Measurements from ENCODE around the gene DCUN1D4.

Gene DCUN1D4

DNA sequence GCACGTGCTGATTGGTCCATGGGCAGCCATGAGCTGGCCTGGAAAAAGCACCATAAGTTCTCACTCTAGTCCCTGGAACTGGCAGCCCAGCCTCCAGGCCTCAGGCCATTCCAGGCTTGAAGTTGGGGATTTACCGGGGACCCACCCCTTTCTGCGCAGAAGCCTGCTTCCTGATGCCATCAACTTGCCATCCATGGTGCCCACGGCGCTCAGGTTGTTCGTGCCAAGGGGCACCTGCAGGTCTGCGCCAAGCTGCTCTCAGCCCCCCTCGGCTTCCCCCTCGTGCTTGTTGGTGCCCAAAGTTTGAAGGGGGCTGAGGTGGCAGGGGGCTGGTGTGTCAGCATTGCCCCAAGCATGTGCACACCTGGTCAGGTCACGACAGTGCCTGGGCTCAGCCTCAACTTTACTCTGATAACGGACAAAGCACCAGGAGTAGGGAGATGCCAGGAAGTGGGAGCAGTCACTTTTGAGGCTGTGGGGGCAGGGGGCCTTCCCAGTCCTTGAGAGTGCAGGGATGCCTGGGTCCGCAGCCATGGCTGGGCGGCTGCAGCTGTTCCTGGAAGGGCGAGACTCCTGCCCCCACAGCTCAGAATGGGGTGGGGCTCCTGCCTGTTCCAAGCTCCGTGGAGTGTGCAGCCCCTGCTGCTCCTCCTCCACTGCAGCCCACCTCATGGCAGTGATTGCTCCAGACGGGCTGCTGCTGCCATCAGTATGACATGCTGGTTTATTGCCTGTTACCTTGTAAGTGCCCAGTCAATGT, 24.9 kb downstream of the DCUN1D4 start:
- TF ChIP-seq, protein P1, sequence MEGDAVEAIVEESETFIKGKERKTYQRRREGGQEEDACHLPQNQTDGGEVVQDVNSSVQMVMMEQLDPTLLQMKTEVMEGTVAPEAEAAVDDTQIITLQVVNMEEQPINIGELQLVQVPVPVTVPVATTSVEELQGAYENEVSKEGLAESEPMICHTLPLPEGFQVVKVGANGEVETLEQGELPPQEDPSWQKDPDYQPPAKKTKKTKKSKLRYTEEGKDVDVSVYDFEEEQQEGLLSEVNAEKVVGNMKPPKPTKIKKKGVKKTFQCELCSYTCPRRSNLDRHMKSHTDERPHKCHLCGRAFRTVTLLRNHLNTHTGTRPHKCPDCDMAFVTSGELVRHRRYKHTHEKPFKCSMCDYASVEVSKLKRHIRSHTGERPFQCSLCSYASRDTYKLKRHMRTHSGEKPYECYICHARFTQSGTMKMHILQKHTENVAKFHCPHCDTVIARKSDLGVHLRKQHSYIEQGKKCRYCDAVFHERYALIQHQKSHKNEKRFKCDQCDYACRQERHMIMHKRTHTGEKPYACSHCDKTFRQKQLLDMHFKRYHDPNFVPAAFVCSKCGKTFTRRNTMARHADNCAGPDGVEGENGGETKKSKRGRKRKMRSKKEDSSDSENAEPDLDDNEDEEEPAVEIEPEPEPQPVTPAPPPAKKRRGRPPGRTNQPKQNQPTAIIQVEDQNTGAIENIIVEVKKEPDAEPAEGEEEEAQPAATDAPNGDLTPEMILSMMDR (IDR thresholded peaks at IDR 0.05) = no peak

DNA sequence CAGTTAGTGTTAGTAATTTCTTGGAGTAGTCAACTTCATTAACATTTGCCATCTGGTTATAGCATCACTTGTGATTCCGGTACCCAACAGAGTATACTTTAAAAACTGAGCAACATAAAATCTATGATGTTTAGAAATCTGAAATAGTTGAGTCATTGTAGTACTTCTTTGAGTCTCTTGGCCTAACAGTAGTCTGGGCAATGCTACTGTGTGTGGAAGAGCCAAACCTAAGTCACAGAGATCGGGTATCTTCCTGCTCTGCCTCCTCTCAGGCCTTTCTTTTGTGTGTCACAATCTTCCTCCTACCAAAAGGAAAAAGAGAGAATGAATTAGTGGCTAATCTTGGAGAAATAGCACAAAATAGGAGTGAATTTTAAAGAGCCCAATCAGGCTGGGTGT, 25.5 kb downstream of the DCUN1D4 start:
- TF ChIP-seq, protein P1 (IDR thresholded peaks at IDR 0.05) = no peak

DNA sequence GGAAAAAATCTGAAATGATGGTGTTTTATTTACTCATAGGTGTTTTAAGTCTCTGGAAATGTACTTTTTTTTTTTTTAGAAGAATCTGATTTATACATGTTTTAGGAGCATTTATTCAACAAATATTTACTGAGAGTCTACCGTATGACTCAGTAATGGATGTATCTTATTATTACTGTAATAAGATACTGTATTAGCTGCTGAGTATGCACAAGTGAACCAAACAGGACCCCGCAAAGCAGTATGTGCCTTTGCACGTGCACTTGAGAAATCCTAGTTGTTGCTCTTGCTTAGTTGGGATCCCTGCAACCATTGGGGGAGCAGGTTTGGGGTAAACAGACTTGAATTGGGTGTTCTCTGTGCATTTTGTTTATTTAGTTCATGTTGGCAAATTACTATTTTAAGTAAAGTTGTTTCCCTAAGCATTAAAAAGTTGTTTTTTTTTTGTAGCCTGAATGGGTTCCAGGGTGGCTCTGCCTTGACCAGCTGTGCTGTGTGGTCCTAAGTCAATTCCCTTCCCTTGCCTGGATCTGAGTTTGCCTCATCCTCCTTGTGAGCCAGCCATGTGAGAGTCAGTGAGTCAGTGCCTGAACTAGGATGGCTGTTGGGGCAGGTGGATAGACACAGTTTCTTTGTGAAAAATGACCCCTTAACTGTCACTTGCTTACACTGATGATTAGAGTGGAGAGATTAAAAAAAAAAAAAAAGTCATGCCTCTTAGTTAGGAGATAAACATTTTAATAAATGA, 27.7 kb downstream of the DCUN1D4 start:
- TF ChIP-seq, protein P1 (IDR thresholded peaks at IDR 0.05) = no peak

DNA sequence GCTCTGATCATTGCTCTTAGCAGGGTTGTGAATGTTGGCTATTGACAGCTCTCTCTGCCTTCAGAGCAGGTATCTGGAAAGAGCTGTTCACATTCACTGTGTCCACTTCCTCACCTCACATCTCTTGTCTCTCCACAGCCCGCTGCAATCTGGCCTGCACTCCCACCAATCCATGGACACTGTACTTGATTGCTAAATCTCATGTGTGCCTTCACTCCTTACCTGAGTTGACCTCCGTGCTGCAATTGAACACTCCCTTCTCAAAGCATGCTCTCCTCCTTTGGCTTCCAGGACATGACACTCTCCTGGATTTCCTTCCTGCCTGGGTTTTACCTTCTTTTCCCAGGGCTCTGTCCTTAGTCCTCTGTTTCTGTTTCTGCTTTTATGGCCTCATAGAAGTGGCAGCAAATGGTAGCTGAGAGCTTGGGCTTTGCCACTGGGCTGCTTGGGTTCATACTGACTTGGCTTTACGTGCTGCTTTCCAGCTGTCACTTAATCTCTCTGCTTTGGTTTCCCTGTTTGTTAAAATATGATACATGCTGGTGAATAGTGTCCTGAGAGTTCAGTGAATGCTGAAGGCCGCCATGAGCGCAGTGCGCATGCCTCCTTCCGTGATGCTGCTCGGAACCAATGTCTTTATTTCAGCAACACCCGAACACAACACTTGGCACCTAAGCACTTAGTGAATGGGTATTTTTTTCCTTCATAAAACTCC, 29.5 kb downstream of the DCUN1D4 start:
- TF ChIP-seq, protein P1 (IDR thresholded peaks at IDR 0.05) = no peak

DNA sequence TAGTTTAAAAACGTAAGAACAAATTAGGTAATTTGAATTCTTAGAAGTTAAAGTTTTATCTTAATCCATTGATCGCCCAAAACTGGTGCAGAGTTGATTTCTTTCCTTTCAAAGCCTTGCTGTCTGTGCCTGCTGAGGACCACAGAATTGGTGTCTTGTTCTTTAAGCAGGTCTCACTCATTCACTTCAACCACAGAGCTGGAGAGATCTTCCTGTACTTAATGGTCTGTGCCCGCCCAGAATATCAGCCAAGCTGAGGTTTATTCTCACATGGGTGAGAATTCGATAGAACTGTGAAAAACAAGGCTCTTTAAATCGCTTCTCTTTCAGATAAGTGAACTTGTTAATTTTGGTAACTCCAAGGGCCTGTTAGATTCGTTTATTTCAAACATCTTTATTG, 31.6 kb downstream of the DCUN1D4 start:
- TF ChIP-seq, protein P1 (IDR thresholded peaks at IDR 0.05) = no peak

DNA sequence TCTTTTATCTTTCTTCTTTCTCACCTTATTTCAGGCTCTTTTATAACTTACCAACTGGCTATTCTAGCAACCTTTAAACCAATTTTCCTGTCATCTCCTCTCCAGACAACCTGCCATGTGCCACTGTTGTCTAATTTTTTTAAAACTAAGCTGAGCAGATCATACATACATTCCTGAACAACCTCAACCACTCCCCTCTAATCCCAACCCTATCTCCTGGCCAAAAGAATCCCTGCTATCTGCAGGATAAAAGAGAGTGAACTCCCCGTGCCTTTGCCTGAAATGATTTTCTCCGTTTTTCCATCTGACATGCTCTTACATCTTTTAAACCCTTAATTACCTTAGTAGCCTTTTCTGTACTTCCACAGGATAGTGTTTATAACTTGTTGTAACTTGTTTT, 35.5 kb downstream of the DCUN1D4 start:
- TF ChIP-seq, protein P1 (IDR thresholded peaks at IDR 0.05) = no peak

DNA sequence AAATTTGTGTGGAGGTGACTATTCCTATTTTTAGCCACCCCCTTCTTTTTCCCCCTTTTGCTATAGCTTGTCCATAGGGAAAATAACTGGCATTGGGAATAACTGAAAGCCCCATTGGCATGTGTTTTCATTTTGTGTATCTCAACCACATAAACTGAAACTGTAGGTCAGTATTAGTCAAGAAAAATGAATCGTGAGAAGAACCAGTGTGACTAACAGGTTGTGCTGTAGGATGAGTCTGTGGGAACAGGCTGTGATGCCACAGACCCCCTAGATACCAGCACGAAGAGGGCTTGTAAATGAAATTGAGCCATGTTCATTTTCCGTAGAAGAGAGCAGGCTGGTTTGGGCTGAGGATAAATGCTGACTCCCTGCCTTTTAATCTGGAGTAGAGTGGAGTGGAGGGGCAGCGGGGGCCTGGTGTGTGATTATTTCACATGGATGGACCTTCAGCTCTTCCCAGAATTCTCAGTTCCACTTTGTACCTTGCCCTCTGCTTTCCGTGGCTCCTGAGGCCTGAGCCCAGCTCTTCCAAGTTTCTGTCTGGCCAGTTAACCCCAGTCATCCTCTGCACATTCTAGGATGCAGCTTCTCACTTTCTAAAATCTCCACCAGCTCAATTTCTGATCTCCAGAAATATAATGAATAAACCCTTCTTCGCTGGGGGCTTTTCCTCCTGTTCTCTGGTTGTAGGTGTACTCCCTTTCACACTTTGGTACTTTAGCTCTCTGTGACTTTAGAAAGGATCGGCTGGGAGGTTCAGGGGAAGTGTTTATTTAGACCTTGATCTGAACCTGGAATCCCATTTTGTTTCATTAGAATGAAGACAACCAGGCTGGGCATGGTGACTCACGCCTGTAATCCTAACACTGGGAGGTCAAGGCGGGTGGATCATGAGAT, 37.3 kb downstream of the DCUN1D4 start:
- TF ChIP-seq, protein P1 (IDR thresholded peaks at IDR 0.05) = no peak
